SK-MEL-5 (cell line): Measurements from ENCODE around the gene CAMK2N1. TPM values are rescaled to one million over a fixed set of nuclear protein-coding genes. Genes with fewer than 3 reads are reported as not detected.
A peak's percentile ranks its signal among the peaks of the same experiment; 100 is the strongest.

Experiments
- DNase-seq: peaks from one replicate; pipeline ENCODE4 v3.0.0-alpha.2; 2016; ENCODE audit warnings: low read depth, low spot score
- in situ Hi-C: cut with HindIII; loops from 2 replicates; pipeline ENCODE4 v1.10.0; 2016; ENCODE audit warnings: low sequenced_read_pairs, high pct_unique_total_duplicates, low pct_unique_long_range_greater_than_20kb
- total RNA-seq: library from RNA; depleted of rRNA; stranded (reverse); fragments of >200 nt; shearing (Covaris generic); gene quantifications from 2 replicates; pipeline ENCODE4 v1.2.3, GENCODE V29; 2014

Gene CAMK2N1
- total RNA-seq, 1 experiment from 2014 or later, result 1.7 TPM

DNA sequence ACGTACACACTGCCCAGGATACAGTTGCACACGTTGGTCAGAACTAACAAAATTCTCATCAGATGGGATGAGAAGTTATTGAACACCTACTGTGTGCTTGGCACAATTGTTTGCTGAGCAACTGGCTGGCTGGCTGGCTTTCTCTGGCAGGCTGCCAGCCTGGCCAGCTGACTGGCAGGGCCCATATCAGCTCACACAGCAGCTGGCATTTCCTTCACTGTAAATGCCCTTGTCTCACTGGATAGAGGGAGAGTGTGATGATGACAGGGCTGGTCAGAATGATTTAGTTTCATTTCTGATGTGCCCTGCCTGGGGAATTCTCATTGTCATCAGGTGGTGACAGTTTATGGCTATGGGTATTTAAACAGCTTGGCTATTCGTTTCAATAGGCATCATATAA, 15.8 kb downstream of the CAMK2N1 start:
- peak; percentile 40 for DNase-seq

GRCh38 chr1:20469406-20470076, 16.5 kb downstream of the CAMK2N1 start:
- peak; percentile 39 for DNase-seq
- in situ Hi-C loops, result no loop called here

More for the DNA sequence above, 15.8 kb downstream of the CAMK2N1 start:
- in situ Hi-C loops, result no loop called here

DNA sequence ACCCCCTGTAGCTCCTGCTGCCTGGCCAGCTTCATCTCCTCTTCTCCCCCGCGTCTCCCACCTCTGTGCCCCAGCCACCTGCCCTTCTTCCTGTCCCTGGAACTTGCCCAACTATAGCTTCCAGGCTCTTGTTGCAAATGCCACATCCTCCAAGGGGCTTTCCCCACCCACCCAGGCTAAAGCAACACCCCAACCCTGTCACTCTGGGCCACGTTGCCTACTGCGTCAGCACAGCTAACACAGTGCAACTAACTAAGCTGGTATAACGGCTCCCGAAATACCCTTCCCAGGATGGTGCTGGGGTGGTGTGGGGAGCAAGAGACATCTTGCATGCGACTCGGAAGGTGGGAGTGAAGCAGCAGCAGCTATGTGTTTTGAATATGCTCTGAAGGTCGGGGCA, 19.7 kb downstream of the CAMK2N1 start:
- in situ Hi-C loops, result no loop called here
- no peak for DNase-seq

DNA sequence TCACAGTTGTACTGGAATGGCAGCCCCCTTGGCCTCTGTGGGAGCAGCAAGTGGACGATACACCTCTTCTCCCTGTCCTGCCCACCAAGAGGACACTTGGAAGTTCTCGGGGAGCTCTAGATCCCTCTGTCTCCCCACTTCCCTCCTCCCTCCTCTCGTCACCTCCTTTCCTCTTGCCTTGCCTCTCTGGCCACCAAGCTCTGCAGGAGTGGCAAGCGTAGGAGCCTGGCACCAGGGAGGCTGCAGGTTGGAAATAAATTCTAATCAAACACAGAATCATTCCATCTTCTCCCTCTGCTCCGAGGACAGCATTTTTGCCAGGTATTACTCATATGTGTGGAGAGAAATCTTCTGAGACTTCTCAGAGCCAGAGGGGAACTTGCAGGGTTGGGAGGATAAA, 20.8 kb downstream of the CAMK2N1 start:
- no peak for DNase-seq
- in situ Hi-C loops, result no loop called here

DNA sequence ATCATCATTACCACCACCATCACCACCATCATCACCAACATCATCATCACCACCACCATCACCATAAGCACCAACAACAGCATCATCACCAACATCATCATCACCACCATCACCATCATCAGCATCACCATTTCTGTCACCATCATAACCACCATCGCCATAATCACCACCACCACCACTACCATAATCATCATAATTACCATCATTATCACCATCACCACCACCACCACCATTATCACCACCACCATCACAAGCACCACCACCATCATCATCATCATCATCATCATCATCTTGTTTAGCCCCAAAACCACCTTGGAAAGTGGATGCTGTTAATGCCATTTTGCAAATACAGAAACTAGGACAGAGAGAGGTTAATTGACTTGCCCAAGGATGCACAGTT, 22.5 kb downstream of the CAMK2N1 start:
- in situ Hi-C loops, result no loop called here
- DNase-seq, result no peak

- in situ Hi-C loops, result no loop called here
Measured at GRCh38 chr1:20462397-20462796, 23.6 kb downstream of the CAMK2N1 start.

DNA sequence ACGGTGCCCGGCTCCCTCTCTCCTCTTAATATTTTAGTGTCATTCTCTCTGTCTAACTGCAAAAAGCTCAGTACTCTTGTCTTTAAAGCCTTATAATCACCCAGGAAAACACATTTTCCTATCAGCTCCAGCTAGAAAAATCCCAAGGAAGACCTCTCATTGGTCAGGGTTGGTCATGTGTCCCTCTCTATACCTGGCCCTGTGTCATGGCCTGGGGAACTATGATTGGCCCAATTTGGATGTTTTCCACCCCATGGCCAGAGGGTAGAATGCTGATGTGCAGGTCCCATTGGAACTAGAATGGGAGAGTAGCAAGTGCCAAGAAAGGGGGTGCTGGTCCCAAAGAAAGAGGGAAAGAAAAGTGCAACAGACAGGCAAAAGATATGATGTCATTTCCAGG, 27.3 kb downstream of the CAMK2N1 start:
- DNase-seq, result no peak
- in situ Hi-C loops, result no loop called here

More at GRCh38 chr1:20462397-20462796, 23.6 kb downstream of the CAMK2N1 start:
- no peak for DNase-seq

- DNase-seq, result no peak
- in situ Hi-C loops, result no loop called here
Measured at GRCh38 chr1:20454004-20454403, 32.0 kb downstream of the CAMK2N1 start.

DNA sequence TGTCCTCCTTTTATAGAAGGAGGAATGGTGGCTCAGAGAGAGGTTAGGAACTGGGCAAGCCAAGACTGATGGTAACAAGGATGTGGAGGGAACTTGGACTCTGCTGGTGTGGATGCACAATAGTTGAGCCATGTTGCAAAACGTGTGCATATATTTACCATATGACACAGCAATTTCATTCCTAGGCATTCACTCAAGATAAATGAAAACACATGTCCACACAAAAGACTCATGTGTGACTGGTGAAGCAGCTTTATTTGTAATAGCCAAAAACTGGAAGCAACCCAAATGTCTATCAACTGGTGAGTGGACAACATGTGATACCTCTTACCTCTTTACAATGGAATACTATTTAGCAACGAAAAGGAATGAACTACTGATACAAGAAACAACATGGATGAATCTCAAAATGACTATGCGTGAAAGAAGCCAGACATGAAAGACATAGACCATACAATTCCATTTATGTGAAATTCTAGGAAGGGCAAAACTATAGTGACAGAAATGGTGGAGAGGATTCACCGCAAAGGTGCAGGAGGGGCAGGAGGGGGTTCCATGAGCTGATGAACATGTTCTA, 36.2 kb downstream of the CAMK2N1 start:
- in situ Hi-C loops, result no loop called here
- DNase-seq, result no peak

GRCh38 chr1:20448671-20449071, 37.3 kb downstream of the CAMK2N1 start:
- no peak for DNase-seq
- in situ Hi-C loops, result no loop called here

DNA sequence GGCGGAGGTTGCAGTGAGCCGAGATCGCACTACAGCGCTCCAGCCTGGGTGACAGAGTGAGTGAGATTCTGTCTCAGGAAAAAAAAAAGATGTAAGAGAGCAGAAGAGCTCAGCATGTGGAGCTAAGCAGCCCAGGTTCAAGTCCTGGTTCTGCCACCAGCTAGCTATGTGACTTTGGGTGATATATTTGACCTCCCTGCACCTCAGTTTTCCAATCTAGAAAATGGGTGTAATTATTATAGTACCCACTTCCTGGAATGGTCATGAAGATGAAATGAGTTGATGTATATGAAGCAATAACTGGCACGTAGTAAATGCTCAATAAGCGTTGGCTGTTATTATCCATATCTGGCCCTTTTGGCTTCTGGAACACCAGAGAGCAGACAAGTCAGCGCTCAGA, 38.2 kb downstream of the CAMK2N1 start:
- in situ Hi-C loops, result no loop called here
- no peak for DNase-seq

DNA sequence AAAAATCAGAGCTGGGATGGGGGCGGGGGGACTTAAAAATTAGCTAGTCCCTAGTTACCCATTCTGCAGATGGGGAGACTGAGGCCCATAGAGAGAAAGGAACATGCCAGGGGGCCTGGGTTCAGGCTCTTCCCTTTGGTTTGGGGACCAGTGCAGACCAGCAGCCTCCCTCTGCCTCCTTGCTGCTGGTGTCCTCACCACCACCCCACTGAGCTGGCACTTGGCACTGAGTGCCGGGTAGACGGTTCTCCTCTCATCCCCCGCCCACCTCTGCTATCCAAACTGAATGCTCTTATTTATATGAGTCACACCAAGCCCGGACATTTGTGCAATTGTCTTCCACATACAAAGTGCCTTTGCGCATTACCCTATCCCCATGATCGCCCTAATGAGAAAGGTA, 39.2 kb downstream of the CAMK2N1 start:
- DNase-seq, result peak; percentile 5
- in situ Hi-C loops, result no loop called here

GRCh38 chr1:20445956-20446355, 40.1 kb downstream of the CAMK2N1 start:
- in situ Hi-C loops, result no loop called here

DNA sequence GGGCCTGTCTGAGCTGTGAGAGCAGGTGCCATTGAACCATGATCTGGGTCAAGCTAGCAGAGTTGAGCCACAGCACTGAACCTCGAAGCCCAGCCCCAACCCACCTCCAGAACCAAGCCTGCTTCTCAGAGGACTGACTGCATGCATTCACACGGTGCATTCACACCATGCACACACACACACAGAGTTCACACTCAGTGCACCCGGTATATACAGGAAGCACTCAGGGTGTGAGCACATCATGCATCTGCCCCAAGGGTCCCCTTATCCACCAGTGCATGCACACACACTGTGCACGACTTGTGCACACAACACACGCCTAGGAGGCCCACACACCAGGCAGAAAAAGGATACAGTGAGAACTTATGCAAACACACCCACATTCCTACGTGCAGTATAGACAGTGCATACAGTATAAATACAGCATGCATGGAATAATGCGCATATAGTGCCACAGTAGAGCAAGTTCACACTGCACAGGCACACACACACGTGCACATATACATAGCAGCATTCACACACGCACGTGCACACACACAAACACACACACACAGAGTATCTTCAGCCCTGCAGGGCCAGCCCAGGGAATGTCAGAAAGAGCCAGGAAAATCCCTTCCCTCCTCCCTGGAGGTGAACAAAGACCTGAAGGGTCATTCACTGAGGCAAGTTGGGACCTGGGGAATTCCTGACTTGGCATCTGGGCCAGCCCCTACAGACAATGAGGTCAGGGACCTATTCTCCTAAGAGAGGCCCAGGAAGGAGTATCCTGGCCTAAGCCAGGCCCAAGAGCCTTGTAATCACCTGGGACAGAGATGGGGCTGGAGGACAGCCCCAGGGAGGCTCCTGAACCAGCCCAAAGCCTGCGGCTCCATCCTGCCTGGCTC, 42.1 kb downstream of the CAMK2N1 start:
- DNase-seq, result no peak
- in situ Hi-C loops, result no loop called here

More at GRCh38 chr1:20445956-20446355, 40.1 kb downstream of the CAMK2N1 start:
- DNase-seq, result no peak

DNA sequence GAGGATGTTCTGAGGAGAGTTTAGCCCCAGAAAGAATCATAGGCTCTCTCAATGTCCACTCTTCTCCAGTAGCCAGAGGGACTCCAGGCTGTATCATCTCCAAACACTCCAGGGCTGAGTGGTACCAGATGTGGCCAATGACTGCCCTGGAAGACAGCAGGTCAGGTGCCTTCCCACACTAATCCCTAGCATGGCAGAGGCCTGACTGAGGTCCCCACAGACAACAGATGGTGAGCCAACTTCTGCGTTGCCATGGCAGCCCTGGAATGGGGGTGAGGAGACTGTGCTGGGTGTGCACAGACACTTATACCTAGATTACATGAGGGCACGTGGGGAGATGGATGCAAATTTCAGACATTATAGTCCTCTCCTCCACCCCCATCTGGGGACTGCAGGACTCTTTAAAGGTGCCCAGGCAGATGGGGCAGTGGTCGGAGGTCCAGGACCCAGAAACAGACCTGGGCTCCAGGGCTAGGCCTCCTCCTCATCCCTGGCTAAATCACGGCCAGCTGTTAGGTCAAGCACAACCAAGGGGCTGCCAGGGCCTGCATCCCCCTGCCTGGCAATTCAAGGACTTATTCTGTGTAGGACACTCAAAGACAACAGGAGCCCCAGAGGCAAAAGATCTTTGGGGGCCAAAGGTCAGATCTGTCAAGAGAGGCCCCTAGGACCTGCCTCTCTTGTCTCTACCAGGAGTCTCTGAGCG, 42.9 kb downstream of the CAMK2N1 start:
- in situ Hi-C loops, result no loop called here
- DNase-seq, result no peak

DNA sequence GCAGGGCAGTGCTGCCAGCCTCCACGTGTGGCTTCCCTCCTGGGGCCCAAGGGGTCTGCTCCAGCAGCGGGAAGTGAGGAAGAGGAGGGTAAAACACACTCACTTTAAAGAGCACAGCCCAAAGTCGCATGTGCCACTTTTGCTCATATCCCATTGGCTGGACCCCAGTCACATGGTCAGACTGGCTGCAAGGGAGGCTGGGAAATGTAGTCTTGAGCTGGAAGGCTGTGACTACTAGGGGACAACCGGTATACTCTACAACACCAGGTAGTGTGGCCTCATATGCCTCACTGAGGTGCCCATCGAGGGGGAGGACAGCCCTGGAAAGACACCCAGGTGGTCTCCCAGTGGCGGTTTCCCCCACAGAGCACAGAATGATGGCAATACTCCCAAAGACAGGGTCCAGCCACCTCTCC, 45.2 kb downstream of the CAMK2N1 start:
- DNase-seq, result peak; percentile 76
- in situ Hi-C loops, result no loop called here

DNA sequence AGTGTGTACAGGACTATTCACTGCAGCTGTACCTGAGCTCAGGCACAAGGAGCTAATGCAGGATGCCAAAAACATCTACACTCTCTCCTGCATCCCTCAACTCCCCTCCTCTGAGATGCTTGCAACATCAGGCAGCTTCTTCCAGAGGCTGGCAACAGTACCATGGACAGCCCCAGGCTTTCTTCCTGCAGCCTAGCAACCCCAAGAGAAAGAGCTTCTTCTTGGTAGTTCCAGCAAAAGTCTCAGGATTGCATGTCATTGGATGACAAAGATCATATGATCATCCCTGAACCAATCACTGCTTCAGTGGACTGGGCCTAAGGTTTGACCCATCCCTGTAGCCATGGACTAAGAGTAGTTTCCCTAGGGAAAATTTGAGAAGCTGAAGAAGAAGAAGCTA, 46.7 kb downstream of the CAMK2N1 start:
- in situ Hi-C loops, result no loop called here
- peak; percentile 49 for DNase-seq

- no peak for DNase-seq
- in situ Hi-C loops, result no loop called here
Measured at GRCh38 chr1:20437640-20438039, 48.4 kb downstream of the CAMK2N1 start.
